HG02938 (cell line): ENCODE data around the gene ARID5A.
A peak's percentile ranks its signal among the peaks of the same experiment; 100 is the strongest.
"Not testable (repeated sequence)": the region's sequence is repeated elsewhere in the genome, so short reads cannot be mapped to it uniquely, and the experiment has no call there.

Experiments used
- ATAC-seq: cut with Tn5 transposase; IDR thresholded peaks from one replicate; pipeline ENCODE4 v1.9.1; 2021; ENCODE audit warnings: mild to moderate bottlenecking, moderate library complexity; ENCODE audit not compliant: unreplicated experiment

ARID5A gene, protein sequence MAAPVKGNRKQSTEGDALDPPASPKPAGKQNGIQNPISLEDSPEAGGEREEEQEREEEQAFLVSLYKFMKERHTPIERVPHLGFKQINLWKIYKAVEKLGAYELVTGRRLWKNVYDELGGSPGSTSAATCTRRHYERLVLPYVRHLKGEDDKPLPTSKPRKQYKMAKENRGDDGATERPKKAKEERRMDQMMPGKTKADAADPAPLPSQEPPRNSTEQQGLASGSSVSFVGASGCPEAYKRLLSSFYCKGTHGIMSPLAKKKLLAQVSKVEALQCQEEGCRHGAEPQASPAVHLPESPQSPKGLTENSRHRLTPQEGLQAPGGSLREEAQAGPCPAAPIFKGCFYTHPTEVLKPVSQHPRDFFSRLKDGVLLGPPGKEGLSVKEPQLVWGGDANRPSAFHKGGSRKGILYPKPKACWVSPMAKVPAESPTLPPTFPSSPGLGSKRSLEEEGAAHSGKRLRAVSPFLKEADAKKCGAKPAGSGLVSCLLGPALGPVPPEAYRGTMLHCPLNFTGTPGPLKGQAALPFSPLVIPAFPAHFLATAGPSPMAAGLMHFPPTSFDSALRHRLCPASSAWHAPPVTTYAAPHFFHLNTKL

DNA sequence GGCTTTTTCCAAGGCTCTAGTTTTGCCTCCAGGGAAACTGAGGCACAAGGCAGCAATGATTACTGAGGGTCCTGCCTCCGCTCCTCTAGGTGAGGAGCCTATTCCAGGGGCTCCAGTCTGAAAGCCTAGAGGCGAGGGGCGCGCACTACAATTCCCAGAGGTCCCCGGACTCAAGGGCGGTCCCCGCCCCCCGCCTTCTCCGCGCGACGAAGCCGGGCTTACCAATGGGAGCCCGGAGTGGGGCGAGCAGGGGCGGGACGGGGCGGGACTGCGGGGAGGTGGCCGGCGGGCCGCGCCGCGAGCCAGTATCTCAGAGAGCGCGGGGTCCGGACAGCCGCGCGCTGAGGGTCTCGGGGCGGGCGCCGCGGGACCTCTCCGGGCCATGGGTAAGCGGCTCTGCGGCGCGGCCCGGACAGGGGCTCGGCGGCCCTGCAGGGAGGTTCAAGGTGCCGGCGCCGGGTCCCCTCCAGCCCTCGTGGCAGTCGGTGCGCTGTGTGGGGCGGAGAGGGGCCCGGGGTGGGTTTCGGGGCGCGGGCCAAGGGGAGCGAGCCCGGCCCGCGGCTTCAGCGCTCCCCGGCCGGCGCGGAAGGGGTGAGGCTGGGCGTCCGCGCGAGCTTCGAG is at the start of gene ARID5A:
ARID5A (plus strand) TSS at position 308 of the 621 bp plus-strand sequence; CDS start at position 383, 75 bp downstream.
- peak; percentile 52 for ATAC-seq

- no peak for ATAC-seq
Measured at GRCh38 chr2:96489261-96489660, 47.3 kb upstream of the ARID5A start.

- ATAC-seq = no peak
Measured at GRCh38 chr2:96489663-96490062, 46.9 kb upstream of the ARID5A start.

- no peak for ATAC-seq
Measured at GRCh38 chr2:96491860-96492497, 44.6 kb upstream of the ARID5A start.

DNA sequence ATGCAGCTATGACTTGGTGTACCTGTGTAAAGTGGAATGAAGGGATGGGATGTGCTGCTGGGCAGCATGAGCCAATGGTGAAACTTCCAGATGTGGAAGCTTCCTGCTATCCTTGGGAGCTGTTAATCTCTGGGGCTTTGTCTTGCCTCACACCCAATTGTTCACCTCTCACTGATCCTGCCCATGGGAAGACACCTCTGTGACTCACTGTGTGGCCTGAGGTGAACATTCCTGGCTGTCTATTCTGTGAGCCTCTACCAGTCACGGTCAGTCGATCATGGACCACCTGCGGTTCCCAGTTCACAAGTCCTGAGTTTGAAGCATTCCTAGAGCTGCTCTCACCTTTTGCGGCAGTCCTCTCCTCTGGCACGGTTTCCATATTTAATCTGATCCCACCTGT is 43.5 kb upstream of the ARID5A start:
- no peak for ATAC-seq

- ATAC-seq = no peak
Measured at GRCh38 chr2:96494188-96494587, 42.4 kb upstream of the ARID5A start.

DNA sequence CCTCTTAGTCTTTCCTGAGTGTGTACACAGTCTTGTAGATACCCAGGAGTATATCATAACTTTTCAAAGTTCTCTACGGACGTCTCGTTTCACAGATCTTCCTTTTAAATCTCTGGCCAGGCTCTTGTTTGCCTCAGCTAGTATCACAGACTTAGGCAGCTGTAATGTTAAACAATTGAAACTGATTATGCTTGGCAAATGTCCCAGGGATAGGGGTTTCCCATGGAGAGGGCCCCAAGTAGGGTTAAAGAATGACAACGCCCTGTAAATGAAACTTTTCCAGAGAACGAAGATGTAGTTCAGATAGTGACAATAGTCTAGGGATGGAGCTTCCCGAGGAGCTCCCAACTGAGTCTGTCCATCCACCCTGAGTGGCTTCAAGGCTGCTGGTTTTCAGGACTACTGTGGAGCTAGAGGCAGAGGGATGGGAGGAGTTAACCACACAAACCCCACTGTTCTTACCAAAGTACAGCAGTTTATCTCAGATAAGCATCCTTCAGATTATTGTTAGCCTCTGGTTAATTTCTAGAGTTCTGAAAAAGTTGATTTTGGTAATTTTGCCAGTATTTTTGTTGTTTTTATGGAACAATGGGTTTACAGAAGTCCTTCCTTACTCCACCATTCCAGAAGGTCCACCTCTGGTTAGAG is 40.4 kb upstream of the ARID5A start:
- ATAC-seq = no peak

GRCh38 chr2:96498021-96498431 is 38.5 kb upstream of the ARID5A start:
- ATAC-seq = no peak

- ATAC-seq = not testable (repeated sequence)
Measured at GRCh38 chr2:96498611-96499010, 37.9 kb upstream of the ARID5A start.

DNA sequence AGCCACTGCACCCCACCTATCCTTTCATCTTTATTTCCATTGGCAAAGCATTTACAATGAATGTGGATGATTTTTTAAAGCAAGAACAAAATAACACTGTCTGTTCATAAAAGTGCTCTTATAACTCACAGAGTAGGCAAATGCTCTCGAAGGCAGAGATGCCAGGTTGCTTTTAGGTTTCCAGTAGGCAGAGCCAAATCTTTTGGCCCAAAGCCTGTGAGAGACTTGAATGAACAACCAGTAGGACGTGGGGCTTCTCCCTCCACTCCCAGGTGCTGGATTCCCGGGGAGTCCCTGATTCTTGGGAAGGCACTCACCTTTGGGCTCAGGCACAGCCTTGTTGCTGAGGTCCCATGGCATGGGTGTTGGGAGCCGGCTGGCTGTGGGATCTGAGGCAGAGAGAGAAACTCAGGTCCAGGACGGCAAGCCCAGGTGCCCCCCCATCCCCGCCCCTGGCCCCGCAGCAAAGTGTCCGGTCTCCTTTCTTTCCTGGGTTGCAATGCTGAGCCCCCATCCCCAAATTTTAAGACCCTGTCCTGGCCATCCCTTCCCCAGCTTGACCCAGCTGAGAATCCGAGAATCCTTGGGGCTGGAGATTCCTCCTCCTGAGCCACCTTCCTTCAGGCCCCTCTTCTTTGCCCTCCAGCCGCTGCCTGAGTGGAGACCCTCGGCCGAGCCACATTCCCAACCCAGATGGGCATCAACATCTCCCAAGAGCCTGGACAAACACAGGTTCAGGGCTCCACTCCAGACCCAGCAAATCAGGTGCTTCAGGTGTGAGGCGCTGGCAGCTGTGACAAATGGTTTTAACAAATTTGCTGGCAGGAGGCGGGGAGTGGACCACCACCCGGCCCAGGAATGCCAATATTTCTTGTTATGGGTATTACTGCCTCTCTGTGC is 37.2 kb upstream of the ARID5A start:
- no peak for ATAC-seq

- ATAC-seq = no peak
Measured at GRCh38 chr2:96500385-96501066, 36.0 kb upstream of the ARID5A start.

GRCh38 chr2:96501471-96501874 is 35.1 kb upstream of the ARID5A start:
- no peak for ATAC-seq

GRCh38 chr2:96501886-96502810 is 34.4 kb upstream of the ARID5A start:
- no peak for ATAC-seq

DNA sequence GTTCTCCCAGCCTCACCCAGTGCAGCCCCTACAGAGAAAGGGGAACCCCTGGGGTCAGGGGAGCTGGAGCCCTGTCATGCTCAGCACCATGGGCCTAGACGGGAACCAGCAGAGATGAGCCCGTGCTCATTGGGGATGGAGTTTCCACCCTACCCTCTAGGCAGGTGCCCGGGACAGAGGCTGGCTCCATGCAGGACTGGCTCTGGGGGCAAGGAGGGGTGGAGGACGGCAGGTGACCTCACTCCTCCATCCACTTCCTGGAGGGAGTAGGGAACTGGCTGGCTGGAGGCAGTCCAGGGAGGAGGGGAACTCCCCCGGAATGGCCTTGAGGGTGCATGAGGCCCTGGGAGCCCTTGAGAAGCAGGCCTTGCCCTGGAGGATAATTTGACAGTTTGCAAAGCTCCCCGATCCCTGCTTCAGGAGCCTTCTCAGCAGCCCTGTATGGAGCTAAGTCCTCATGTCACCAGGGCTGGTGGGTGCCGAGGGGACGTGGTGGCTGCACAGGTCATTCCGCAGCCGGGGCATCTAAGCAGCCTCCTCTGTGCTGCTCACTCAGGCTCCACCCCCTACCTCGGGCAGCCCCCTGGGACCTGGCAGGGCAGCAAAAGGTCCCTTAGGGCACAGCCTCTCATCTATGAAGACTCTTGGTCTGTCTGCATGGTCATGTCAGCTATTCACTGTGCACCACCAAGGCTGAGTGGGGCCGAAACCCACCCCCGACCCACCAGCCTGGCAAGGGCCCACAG is 33.5 kb upstream of the ARID5A start:
- no peak for ATAC-seq

DNA sequence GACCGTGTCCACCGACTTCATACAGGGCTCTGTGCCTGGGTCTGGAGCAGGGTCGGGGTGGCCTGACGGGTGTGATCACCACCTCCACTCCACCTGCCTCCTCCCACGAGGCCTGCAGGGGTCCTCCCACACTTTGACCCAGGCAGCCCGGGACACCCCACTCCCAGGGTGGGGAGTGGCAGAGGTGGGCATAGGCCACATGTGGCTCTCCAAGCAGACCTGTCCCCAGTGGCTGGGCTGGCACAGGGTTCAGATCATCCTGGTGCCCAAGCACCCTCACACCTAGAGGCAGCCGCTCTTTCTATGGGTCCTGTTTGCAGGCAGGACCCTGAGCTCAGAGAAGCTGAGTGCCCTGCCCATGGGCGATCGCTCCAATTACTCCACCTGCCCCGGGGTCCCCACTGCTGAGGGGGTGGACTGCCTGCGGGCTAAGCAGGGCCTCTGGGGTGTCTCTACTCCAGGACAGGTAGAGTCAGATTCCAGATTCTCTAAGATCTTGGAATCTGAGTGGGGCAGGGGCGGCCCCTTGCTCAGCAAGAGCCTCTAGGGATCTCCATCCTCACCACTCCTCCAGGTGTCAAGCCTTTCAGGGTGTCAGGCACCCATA is 32.8 kb upstream of the ARID5A start:
- ATAC-seq = no peak

DNA sequence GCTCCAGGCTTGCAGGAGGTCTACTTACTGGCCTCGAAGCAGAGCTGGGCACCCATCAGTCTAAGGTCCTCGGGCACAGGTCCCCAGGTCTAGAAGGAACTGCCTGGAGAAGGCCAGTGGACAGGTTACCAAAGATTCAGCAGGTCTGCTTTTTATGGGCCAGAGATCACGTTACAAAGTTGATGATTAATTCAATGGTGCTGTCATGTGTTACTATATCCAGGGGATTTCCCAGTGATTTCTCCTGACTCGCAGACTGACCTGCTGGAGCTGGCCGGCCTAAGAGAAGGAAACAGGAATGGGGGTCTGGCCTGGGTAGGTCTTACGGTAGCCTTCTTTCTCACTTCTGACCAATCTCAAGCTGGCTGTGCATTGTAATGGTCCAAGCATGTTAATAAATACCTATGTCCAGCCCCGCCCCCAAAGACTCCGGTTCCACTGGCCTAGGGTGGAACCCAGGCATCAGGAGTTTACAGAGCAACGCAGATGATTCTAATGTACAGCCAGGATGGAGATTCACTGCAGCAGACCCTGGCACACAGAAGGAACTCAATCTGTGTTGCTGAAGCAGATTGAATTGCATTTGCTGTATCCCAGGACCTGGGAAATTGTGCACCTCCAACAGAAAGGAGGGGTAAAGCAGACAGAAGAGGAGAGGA is 31.2 kb upstream of the ARID5A start, which contains the start of gene NEURL3:
NEURL3 (minus strand) TSS at position 127 of the 659 bp plus-strand sequence; CDS start at position 56, 71 bp downstream.
- ATAC-seq = no peak
